ENCODE results near the gene CDC42BPA.
A peak's percentile ranks its signal among the peaks of the same experiment; 100 is the strongest.
"Not testable (repeated sequence)": the region's sequence is repeated elsewhere in the genome, so short reads cannot be mapped to it uniquely, and the experiment has no call there.

Gene CDC42BPA

GRCh38 chr1:227261501-227261900 is 56.8 kb downstream of the CDC42BPA start:
- no peak for DNase-seq (ENCODE audit: low spot score)

GRCh38 chr1:227260433-227260832 is 57.9 kb downstream of the CDC42BPA start:
- DNase-seq (ENCODE audit: low spot score): no peak

GRCh38 chr1:227257964-227258363 is 60.3 kb downstream of the CDC42BPA start:
- DNase-seq (ENCODE audit: low spot score): no peak

GRCh38 chr1:227255086-227255732 is 63.1 kb downstream of the CDC42BPA start:
- DNase-seq (ENCODE audit: low spot score): peak; percentile 5

GRCh38 chr1:227253065-227253464 is 65.2 kb downstream of the CDC42BPA start:
- no peak for DNase-seq (ENCODE audit: low spot score)

- no peak for DNase-seq (ENCODE audit: low spot score)
Measured at GRCh38 chr1:227245613-227246320, 72.5 kb downstream of the CDC42BPA start.

GRCh38 chr1:227244339-227245118 is 73.8 kb downstream of the CDC42BPA start:
- DNase-seq (ENCODE audit: low spot score): no peak

GRCh38 chr1:227242811-227243682 is 75.2 kb downstream of the CDC42BPA start:
- no peak for DNase-seq (ENCODE audit: low spot score)

GRCh38 chr1:227240983-227241382 is 77.3 kb downstream of the CDC42BPA start:
- DNase-seq (ENCODE audit: low spot score): no peak

GRCh38 chr1:227234998-227235405 is 83.3 kb downstream of the CDC42BPA start:
- peak; percentile 59 for DNase-seq (ENCODE audit: low spot score)

- DNase-seq (ENCODE audit: low spot score): not testable (repeated sequence)
Measured at GRCh38 chr1:227231128-227231527, 87.2 kb downstream of the CDC42BPA start.

- DNase-seq (ENCODE audit: low spot score): no peak
Measured at GRCh38 chr1:227228201-227228600, 90.1 kb downstream of the CDC42BPA start.

- DNase-seq (ENCODE audit: low spot score): no peak
Measured at GRCh38 chr1:227227761-227228160, 90.5 kb downstream of the CDC42BPA start.

GRCh38 chr1:227225715-227226346 is 92.5 kb downstream of the CDC42BPA start:
- DNase-seq (ENCODE audit: low spot score): no peak

- DNase-seq (ENCODE audit: low spot score): no peak
Measured at GRCh38 chr1:227223171-227223806, 95.0 kb downstream of the CDC42BPA start.

GRCh38 chr1:227219715-227220292 is 98.5 kb downstream of the CDC42BPA start:
- DNase-seq (ENCODE audit: low spot score): no peak

- no peak for DNase-seq (ENCODE audit: low spot score)
Measured at GRCh38 chr1:227218870-227219573, 99.3 kb downstream of the CDC42BPA start.

GRCh38 chr1:227215863-227216510 is 102.3 kb downstream of the CDC42BPA start:
- DNase-seq (ENCODE audit: low spot score): no peak

- no peak for DNase-seq (ENCODE audit: low spot score)
Measured at GRCh38 chr1:227214207-227214606, 104.1 kb downstream of the CDC42BPA start.
